PFSK-1 (cell line): ENCODE results near the gene GRAMD1B.

Source experiments
- FOXP2 ChIP-seq: optimal IDR thresholded peaks from 2 replicates; pipeline ENCODE3; 2011; ENCODE audit warnings: borderline replicate concordance, control low read depth, inconsistent platforms; ENCODE audit not compliant: insufficient read depth; ENCODE audit errors: extremely low read length, extremely low read depth
- POLR2AphosphoS5 ChIP-seq: IDR thresholded peaks from 2 replicates; pipeline ENCODE4 v1.6.1; 2012; ENCODE audit warnings: low read depth, mild to moderate bottlenecking, control low read depth, low read length, moderate library complexity
- REST ChIP-seq, 2 experiments: IDR thresholded peaks; 2 replicates each; pipeline versions ENCODE4 v1.6.1 to v1.8.0; 2011 to 2012; ENCODE audit warnings: low read depth in 2 of 2, low read length in 2 of 2, control low read depth in 1 of 2, inconsistent platforms in 1 of 2, mild to moderate bottlenecking in 1 of 2, moderate library complexity in 1 of 2; ENCODE audit not compliant: insufficient read depth in 1 of 2
- SIN3A ChIP-seq: IDR thresholded peaks from 2 replicates; pipeline ENCODE4 v1.6.1; 2012; ENCODE audit warnings: mild to moderate bottlenecking, low read length, moderate library complexity, borderline replicate concordance; ENCODE audit not compliant: insufficient read depth
- TAF1 ChIP-seq: IDR thresholded peaks from 2 replicates; pipeline ENCODE4 v1.6.1; 2012; ENCODE audit warnings: low read length, control low read depth, borderline replicate concordance; ENCODE audit not compliant: insufficient read depth

Gene GRAMD1B

DNA sequence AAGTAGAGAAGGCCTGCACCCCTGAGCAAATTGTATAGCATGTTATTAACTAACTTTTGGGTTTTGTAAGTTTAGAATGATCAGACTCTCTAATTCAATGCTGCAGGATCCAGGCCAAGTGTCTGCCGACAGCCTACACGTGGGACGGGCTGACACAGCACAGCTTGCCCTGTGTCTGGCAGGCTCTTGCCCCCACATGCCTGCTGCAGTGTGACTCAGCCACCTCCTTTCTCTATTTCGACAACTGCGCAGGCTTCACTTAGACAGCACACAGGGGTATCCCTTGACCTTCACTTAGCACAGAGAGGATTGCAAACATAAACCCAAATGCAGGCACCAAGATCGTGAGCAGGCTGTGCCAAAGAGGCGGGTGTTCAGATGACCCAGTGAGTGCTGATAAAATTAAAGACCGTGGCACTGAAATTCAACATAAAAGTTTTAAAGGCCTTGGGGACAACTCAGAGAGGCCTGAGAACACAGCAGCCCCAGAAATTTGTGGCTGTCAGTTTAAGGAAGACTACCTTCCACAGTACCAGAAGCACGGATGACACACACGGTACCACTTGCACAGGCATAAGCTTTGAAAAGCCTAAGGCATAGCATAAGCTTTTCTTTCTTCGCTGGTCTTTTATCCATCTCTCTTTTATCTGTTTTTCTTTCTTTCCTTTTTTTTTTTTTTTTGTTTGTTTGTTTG, 186.6 kb downstream of the GRAMD1B start:
- TF ChIP-seq FOXP2 (no peak), POLR2AphosphoS5 (no peak), SIN3A (no peak), REST (IDR thresholded peaks at IDR 0.05; ENCODE audit: insufficient read depth in 1 of 2, low read depth in 2 of 2, low read length in 2 of 2) (no peak), TAF1 (no peak)

DNA sequence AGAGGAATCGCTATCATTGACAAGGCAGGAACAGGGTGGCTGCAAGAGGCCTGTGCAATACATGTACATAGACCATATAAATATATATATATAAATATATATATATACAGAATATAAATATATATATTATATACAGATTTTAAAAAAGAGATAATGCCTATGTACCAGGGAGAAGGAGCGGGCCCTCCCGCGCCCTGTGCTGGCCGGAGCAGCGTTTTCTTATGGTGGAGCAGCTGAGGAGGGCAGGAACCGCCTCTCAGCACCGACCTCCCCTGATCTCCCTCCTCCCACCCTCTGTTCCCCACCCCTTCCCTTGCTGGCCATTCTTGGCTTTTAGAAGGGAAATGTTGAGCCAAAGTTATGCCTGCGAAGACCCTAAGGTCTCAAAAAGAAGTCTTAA, 192.5 kb downstream of the GRAMD1B start:
- TF ChIP-seq SIN3A (no peak), TAF1 (no peak), POLR2AphosphoS5 (no peak)

- TF ChIP-seq POLR2AphosphoS5 (no peak), SIN3A (no peak), FOXP2 (no peak), REST (IDR thresholded peaks at IDR 0.05; ENCODE audit: insufficient read depth in 1 of 2, low read depth in 2 of 2, low read length in 2 of 2) (no peak), TAF1 (no peak)
These were observed 194.9 kb downstream of the GRAMD1B start for GRCh38 chr11:123624974-123625373.

- TF ChIP-seq REST (IDR thresholded peaks at IDR 0.05; ENCODE audit: insufficient read depth in 1 of 2, low read depth in 2 of 2, low read length in 2 of 2): peak; percentile 21 to 86; a peak in 2 of 4 replicates
- TF ChIP-seq TAF1: no peak
These were observed 199.0 kb downstream of the GRAMD1B start for GRCh38 chr11:123628936-123629683.

GRCh38 chr11:123630126-123630608, 200.1 kb downstream of the GRAMD1B start:
- TF ChIP-seq REST (IDR thresholded peaks at IDR 0.05; ENCODE audit: insufficient read depth in 1 of 2, low read depth in 2 of 2, low read length in 2 of 2) (no peak), TAF1 (no peak), FOXP2 (no peak), POLR2AphosphoS5 (no peak), SIN3A (no peak)
